ENCODE data around the gene TMEM184A. TPM values are rescaled to one million over a fixed set of nuclear protein-coding genes. Genes with fewer than 3 reads are reported as not detected.

Gene TMEM184A
- total and polyA plus RNA-seq, 2 of the 4 experiments (the other 2 are of a cell fraction): 0.36 to 1.9 TPM

GRCh38 chr7:1557771-1558170 is 1.8 kb upstream of the TMEM184A start:
- Histone ChIP-seq H3K23ac (ENCODE audit: low read depth, low read length) (no peak overlapping the region), H3K27me3 (ENCODE audit: control insufficient read depth, insufficient read depth, low read length) (no peaks in the 10 kb centered on the region), H3K14ac (replicated peaks; ENCODE audit: low read depth, low read length) (no peak overlapping the region), H2BK15ac (ENCODE audit: low read depth, low read length) (no peak overlapping the region), H3K79me1 (ENCODE audit: low read depth in 1 of 2, low read length in 2 of 2) (peaks cover 0 to 14% of the 10 kb centered on the region in 2 experiments; a peak in 1 of 4 replicates), H3K9ac (ENCODE audit: low read depth, low read length) (no peak overlapping the region), H3K4me3 (ENCODE audit: insufficient read depth, low read depth, low read length) (no peak overlapping the region), H2AFZ (replicated peaks; ENCODE audit: low read length, poor library complexity) (peak overlapping the region; percentile 57), H4K91ac (ENCODE audit: insufficient read depth, low read depth, low read length) (no peak overlapping the region), H4K20me1 (ENCODE audit: insufficient read depth, low read length) (no peaks in the 10 kb centered on the region), H3K9me3 (ENCODE audit: control insufficient read depth, insufficient read depth, low read length) (no peaks in the 10 kb centered on the region), H4K5ac (ENCODE audit: low read depth, low read length) (no peak overlapping the region), H2AK5ac (ENCODE audit: low read depth, low read length) (peak overlapping the region; percentile 72; the same call in 1 of the 2 replicates), H4K8ac (ENCODE audit: low read depth in 2 of 2, low read length in 2 of 2) (no peak overlapping the region), H2AK9ac (replicated peaks; ENCODE audit: low read depth, low read length, poor library complexity) (no peak overlapping the region), H3K4ac (ENCODE audit: low read depth, low read length) (no peak overlapping the region), H3K56ac (ENCODE audit: extremely low read depth, insufficient read depth, low read length) (no peak overlapping the region), H3K18ac (ENCODE audit: low read depth, low read length) (no peak overlapping the region), H3K4me1 (ENCODE audit: control insufficient read depth, insufficient read depth, low read length) (peaks cover 15% of the 10 kb centered on the region), H3K27ac (ENCODE audit: insufficient read depth, low read length) (no peak overlapping the region), H2BK120ac (ENCODE audit: low read depth, low read length) (no peak overlapping the region), H3K4me2 (ENCODE audit: low read depth, low read length) (no peak overlapping the region), H2BK20ac (ENCODE audit: low read depth, low read length) (no peak overlapping the region), H3K36me3 (ENCODE audit: control insufficient read depth, insufficient read depth, low read length) (no peaks in the 10 kb centered on the region), H3K9me1 (ENCODE audit: insufficient read depth, low read length) (peaks cover 11% of the 10 kb centered on the region), H2BK5ac (ENCODE audit: low read depth, low read length, poor library complexity, severe bottlenecking) (no peak overlapping the region)
- DNase-seq (no peak), ATAC-seq (ENCODE audit: low read depth) (no peak)
- 81% methylated on average over 4 of the region's 10 CpGs; no CpG with 5 or more reads in 1 of the 2 experiments for WGBS, 2 experiments (ENCODE audit: extremely low coverage in 2 of 2, insufficient read length in 1 of 2)
- POLR2A ChIA-PET (ENCODE audit: unreplicated experiment): no interaction called here
- CTCF ChIA-PET: no interaction called here
- intact Hi-C loops (cut with micrococcal nuclease): no loop called here
- TF ChIP-seq ELK1 (IDR thresholded peaks at IDR 0.05; ENCODE audit: borderline replicate concordance, low read depth, low read length): no peak
- TF ChIP-seq POLR2A (IDR thresholded peaks at IDR 0.05; ENCODE audit: low read depth, low read length): no peak; the same call in 1 of the 2 replicates
- no peak for TF ChIP-seq NFE2L2 (IDR thresholded peaks at IDR 0.05; ENCODE audit: low read depth, low read length)
- no peak for TF ChIP-seq MXI1 (IDR thresholded peaks at IDR 0.05; ENCODE audit: borderline replicate concordance, low read depth, low read length)
- no peak for TF ChIP-seq CTCF (conservative IDR thresholded peaks at IDR 0.05; ENCODE audit: low read depth, low read length)
- TF ChIP-seq CHD1 (IDR thresholded peaks at IDR 0.05; ENCODE audit: low read depth, low read length): no peak
- no TSS peak for BruUV-seq (replicated peaks)
- in situ Hi-C loops (cut with MboI; ENCODE audit: low sequenced_read_pairs): no loop called here
- dilution Hi-C loops (cut with HindIII; ENCODE audit: low sequenced_read_pairs, unreplicated experiment): no loop called here
